Mesothelial cell of epicardium (in vitro differentiated cells): ENCODE results near the gene DYNC2H1. TPM values are rescaled to one million over a fixed set of nuclear protein-coding genes. Genes with fewer than 3 reads are reported as not detected.

Experiments
- DNase-seq, 2 experiments: peaks; one replicate each; pipeline ENCODE4 v3.0.0; 2021; ENCODE audit warnings: low spot score in 2 of 2; ENCODE audit not compliant: unreplicated experiment in 2 of 2
- H3K27ac Mint-ChIP-seq: 2 replicates; pipeline ENCODE4 v1.8.0; 2021; ENCODE audit warnings: mixed read lengths
- H3K27me3 Mint-ChIP-seq: 2 replicates; pipeline ENCODE4 v1.8.0; 2021; ENCODE audit warnings: low read depth, mixed read lengths
- H3K36me3 Mint-ChIP-seq: 2 replicates; pipeline ENCODE4 v1.8.0; 2021; ENCODE audit warnings: mixed read lengths
- H3K4me1 Mint-ChIP-seq: 2 replicates; pipeline ENCODE4 v1.8.0; 2021; ENCODE audit warnings: mixed read lengths
- H3K4me3 Mint-ChIP-seq: 2 replicates; pipeline ENCODE4 v1.8.0; 2021; ENCODE audit warnings: mild to moderate bottlenecking, moderate library complexity, mixed read lengths
- H3K9me3 Mint-ChIP-seq: 2 replicates; pipeline ENCODE4 v1.8.0; 2021; ENCODE audit warnings: mixed read lengths
- total RNA-seq: library from RNA; stranded (reverse); gene quantifications from 3 replicates; pipeline ENCODE4 v1.2.1, GENCODE V29; 2021
- TF ChIP-seq, protein P1 (sequence below): fragments of 200-600 bp; sonication (generic); IDR thresholded peaks from one replicate; pipeline ENCODE4 v1.5.0; 2021; ENCODE audit warnings: antibody characterized with exemption; ENCODE audit not compliant: unreplicated experiment

DYNC2H1 gene, protein sequence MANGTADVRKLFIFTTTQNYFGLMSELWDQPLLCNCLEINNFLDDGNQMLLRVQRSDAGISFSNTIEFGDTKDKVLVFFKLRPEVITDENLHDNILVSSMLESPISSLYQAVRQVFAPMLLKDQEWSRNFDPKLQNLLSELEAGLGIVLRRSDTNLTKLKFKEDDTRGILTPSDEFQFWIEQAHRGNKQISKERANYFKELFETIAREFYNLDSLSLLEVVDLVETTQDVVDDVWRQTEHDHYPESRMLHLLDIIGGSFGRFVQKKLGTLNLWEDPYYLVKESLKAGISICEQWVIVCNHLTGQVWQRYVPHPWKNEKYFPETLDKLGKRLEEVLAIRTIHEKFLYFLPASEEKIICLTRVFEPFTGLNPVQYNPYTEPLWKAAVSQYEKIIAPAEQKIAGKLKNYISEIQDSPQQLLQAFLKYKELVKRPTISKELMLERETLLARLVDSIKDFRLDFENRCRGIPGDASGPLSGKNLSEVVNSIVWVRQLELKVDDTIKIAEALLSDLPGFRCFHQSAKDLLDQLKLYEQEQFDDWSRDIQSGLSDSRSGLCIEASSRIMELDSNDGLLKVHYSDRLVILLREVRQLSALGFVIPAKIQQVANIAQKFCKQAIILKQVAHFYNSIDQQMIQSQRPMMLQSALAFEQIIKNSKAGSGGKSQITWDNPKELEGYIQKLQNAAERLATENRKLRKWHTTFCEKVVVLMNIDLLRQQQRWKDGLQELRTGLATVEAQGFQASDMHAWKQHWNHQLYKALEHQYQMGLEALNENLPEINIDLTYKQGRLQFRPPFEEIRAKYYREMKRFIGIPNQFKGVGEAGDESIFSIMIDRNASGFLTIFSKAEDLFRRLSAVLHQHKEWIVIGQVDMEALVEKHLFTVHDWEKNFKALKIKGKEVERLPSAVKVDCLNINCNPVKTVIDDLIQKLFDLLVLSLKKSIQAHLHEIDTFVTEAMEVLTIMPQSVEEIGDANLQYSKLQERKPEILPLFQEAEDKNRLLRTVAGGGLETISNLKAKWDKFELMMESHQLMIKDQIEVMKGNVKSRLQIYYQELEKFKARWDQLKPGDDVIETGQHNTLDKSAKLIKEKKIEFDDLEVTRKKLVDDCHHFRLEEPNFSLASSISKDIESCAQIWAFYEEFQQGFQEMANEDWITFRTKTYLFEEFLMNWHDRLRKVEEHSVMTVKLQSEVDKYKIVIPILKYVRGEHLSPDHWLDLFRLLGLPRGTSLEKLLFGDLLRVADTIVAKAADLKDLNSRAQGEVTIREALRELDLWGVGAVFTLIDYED (N-terminal part only)
- total RNA-seq: 17.4 to 19.3 TPM (median 18.0 TPM) in 3 replicates

DNA sequence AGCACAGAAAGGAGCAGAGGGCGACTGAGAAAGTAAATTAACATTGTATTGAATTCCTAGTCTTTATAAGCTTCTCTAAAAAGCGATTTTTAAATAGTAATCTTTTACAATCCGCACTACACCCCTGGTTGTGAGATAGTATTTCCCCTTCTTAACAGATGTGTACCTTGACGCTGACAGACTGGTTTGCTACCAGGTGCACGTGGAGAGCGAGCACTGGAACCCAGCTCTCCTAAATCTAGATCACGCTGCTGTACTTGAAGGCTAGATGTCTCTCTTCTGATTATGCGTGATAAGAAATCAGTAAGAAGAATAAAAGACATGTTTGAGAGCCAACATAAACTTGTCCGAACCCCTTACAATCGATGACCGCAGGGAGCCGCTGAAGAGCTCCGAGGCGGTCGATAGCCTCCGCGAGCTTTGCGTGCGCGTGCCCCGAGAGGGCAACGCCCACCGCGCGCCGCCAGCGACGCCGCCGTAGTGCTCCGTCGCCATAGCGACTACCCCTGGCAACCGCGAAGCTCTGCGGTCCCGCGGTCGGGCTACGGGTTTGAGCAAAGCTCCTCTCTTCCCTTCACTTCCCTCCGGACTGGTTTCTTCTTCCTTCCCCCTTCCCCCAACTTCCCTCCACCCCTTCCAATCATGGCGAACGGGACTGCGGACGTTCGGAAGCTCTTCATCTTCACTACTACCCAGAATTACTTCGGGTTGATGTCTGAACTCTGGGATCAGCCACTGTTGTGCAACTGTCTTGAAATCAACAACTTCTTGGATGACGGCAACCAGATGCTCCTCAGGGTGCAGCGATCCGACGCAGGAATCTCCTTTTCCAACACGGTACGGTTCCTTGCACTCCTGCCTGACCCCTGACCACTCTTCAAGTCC is at the start of gene DYNC2H1:
Gene DYNC2H1 (plus strand): TSS at position 494 of the 885 bp plus-strand sequence. CDS start 149 bp downstream, at position 643.
- H3K4me1 Mint-ChIP-seq: peaks cover 19% of the 10 kb centered on the region
- peak within 1 kb of the TSS; percentile 96 for H3K4me3 Mint-ChIP-seq
- peaks cover 2% of the 10 kb centered on the region for H3K9me3 Mint-ChIP-seq
- H3K27ac Mint-ChIP-seq: peak within 1 kb of the TSS; percentile 99
- no peaks in the 10 kb centered on the region for H3K27me3 Mint-ChIP-seq
- TF ChIP-seq, protein P1, sequence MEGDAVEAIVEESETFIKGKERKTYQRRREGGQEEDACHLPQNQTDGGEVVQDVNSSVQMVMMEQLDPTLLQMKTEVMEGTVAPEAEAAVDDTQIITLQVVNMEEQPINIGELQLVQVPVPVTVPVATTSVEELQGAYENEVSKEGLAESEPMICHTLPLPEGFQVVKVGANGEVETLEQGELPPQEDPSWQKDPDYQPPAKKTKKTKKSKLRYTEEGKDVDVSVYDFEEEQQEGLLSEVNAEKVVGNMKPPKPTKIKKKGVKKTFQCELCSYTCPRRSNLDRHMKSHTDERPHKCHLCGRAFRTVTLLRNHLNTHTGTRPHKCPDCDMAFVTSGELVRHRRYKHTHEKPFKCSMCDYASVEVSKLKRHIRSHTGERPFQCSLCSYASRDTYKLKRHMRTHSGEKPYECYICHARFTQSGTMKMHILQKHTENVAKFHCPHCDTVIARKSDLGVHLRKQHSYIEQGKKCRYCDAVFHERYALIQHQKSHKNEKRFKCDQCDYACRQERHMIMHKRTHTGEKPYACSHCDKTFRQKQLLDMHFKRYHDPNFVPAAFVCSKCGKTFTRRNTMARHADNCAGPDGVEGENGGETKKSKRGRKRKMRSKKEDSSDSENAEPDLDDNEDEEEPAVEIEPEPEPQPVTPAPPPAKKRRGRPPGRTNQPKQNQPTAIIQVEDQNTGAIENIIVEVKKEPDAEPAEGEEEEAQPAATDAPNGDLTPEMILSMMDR: peak; percentile 21
- peaks cover 5% of the 10 kb centered on the region for H3K36me3 Mint-ChIP-seq
- DNase-seq: peak; percentile 80 to 87

DNA sequence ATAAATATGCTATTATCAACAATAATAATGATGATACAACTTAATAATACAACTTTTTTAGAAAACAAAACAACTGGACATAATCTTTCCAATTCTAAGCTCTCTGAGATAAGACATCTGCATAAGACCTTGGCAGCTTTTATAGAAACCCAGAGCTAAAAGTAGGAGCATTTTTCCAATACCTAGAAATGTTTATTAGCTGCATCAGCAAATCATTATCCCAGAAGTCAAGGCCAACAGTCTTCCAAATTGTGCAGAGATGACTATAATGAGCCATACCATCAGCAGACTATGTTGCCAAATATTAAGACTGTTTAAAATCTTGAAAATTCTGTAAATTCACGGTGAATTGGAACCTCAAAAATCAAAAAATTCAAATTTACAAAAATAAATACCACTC is 47.6 kb upstream of the DYNC2H1 start:
- TF ChIP-seq, protein P1: no peak
- Mint-ChIP-seq H3K4me3 (no peak overlapping the region), H3K27ac (no peak overlapping the region), H3K9me3 (no peaks in the 10 kb centered on the region), H3K4me1 (no peaks in the 10 kb centered on the region), H3K36me3 (peaks cover 24% of the 10 kb centered on the region), H3K27me3 (no peaks in the 10 kb centered on the region)
- DNase-seq: no peak

DNA sequence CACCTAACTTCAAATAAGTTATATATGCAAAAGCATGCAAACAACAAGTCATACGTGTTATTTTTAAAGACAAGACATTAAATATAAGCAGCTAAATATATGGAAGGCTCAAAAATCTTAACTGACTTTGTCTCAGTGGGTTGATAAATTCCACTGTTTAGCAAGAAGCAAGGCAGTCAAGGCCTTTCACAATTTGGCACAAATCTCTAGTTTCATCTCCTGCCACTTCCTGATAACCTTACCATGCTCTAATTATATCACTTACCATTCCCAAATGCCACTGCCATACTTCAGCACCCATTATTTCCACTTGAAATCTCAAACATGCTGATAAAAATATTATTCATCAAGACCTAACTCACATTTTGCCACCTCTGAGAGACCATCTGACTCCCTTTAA is 42.1 kb upstream of the DYNC2H1 start:
- TF ChIP-seq, protein P1: no peak
- H3K4me3 Mint-ChIP-seq: no peak overlapping the region
- H3K27ac Mint-ChIP-seq: no peak overlapping the region
- H3K36me3 Mint-ChIP-seq: peaks cover 39% of the 10 kb centered on the region
- no peak for DNase-seq
- H3K27me3 Mint-ChIP-seq: no peaks in the 10 kb centered on the region
- H3K4me1 Mint-ChIP-seq: no peaks in the 10 kb centered on the region
- peaks cover 8% of the 10 kb centered on the region for H3K9me3 Mint-ChIP-seq

DNA sequence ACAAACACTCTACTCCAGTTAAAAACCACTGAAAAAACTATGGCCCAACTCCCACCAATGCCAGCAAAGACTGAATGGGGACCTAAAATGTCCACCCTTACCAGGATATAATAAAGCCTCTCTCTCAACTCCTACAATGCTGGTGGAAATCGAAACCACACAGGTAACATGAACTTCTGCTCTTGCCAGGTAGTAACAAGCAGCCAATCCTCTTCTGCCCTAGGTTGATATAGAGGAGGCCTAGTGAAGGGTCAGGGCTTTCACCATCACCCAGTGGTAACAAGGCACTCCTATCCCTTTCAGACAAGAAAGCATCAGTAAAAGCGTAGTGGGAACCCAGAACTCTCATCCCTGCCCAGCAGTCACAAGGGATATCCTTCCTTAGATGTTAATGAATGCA is 39.9 kb upstream of the DYNC2H1 start:
- Mint-ChIP-seq H3K36me3 (peaks cover 49% of the 10 kb centered on the region), H3K4me1 (no peaks in the 10 kb centered on the region), H3K27ac (no peak overlapping the region), H3K4me3 (no peak overlapping the region), H3K27me3 (no peaks in the 10 kb centered on the region), H3K9me3 (peaks cover 8% of the 10 kb centered on the region)
- no peak for DNase-seq
- TF ChIP-seq, protein P1: no peak
